Globus pallidus (tissue), 1 donor: ENCODE data around the gene CPNE6.
"Not testable (repeated sequence)": the region's sequence is repeated elsewhere in the genome, so short reads cannot be mapped to it uniquely, and the experiment has no call there.

ENCODE experiments used
- DNase-seq: peaks from one replicate; pipeline ENCODE4 v3.0.0-alpha.2; 2015; ENCODE audit warnings: low spot score

Gene CPNE6

DNA sequence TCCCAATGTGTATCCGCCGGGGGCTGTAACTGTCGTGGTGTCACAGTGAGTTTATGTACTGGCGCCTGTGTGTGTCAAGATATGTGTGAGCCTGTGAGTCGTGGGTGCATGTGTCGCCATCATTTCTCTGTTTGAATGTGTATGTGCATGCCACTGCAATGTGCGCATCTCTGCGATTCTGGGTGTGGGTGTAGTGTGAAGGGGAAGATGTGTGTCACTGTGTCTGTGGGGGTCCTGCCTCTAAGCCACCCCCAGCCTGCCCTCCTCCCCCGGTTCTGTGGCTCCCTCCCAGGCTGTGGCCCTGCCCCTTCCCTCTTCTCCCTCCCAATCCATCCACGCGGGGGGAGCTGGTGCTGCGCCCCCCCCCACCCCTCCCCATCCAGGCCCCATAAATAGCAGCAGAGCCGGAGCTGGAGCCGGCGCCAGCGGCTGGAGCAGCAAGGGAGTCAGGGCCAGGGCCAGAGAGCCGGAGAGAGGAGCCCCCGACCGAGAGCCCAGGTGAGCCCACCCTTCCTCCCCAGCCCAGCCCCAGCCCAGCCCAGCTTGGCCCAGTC lies at the start of gene CPNE6:
Gene CPNE6 (plus strand): TSS at position 419 of the 554 bp plus-strand sequence. CDS start 1,375 bp downstream, outside the sequence.
- no peak for DNase-seq

DNA sequence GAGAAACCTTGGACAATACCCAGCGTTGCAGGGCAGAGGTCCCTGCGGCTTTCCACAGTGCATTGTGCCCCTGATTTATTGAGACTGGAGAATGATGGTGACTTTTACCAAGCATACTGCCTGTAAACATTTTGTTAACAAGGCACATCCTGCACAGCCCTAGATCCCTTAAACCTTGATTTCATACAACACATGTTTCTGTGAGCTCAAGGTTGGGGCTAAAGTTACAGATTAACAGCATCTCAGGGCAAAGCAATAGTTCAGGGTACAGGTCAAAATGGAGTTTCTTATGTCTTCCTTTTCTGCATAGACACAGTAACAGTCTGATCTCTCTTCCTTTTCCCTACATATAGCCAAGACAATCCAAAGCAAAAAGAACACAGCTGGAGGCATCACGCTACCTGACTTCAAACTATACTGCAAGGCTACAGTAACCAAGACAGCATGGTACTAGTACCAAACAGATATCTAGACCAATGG lies 46.4 kb upstream of the CPNE6 start:
- DNase-seq = not testable (repeated sequence)

DNA sequence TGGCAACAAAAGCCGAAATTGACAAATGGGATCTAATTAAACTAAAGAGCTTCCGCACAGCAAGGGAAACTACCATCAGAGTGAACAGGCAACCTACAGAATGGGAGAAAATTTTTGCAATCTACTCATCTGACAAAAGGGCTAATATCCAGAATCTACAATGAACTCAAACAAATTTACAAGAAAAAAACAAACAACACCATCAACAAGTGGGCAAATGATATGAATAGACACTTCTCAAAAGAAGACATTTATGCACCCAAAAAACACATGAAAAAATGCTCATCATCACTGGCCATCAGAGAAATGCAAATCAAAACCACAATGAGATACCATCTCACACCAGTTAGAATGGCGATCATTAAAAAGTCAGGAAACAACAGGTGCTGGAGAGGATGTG lies 41.7 kb upstream of the CPNE6 start:
- DNase-seq = not testable (repeated sequence)

DNA sequence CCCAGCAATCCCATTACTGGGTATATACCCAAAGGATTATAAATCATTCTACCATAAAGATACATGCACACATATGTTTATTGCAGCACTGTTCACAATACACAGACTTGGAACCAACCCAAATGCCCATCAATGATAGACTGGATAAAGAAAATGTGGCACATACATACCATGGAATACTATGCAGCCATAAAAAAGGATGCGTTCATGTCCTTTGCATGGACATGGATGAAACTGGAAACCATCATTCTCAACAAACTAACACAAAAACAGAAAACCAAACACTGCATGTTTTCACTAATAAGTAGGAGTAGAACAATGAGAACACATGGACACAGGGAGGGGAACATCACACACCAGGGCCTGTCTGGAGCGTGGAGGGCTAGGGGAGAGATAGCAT lies 40.0 kb upstream of the CPNE6 start:
- not testable (repeated sequence) for DNase-seq

DNA sequence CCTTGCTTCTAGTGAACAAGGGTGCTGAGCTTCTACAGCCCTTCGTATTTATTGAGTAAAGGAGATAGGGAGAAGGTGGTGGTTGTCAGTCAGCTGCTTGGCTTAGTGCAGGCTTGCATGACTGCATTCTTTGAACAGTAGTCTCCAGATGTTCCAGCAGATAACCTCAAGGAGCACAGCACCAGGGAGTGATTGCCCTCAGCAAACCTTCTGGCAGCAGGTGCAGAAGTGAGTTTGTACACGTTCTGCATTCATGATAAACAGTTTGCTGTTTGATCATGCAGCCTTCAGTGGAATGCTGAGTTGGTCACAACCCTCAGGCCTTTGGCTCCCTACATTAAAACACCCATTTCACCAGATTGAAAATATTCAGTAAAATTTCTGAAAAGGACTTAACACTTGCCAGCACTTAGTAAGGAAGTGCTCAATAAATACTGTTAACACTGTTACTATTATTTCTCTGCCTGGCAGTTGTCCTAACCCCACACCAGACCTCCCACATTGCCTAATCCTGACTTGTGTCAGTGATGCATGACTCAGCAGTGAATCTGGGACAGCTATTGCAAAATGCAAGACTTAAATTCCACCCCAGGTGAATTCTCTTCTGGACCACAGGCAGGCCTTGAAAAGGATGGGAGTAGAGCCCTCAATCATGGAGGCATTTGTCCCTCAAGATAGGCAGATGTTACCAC lies 38.5 kb upstream of the CPNE6 start:
- no peak for DNase-seq

DNA sequence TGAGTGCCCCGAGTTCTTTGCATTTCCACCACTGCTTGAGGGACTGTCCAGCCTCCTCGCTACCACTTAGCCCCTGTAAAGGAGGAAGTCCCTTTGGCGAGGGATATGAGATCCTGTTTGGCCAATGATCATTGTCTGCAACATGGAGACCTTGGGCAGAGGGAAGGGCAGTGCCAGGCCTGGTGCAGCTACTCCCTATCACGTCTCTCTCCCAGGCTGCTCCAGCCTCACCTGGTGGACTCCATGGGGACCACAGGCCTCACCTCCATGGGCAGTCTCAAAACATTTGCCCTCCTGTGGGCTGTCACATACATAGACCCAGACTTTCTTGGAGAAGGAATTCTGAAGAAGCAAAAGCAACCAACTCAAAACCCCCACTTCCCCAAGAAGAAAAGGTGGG lies 35.6 kb upstream of the CPNE6 start:
- DNase-seq = not testable (repeated sequence)

DNA sequence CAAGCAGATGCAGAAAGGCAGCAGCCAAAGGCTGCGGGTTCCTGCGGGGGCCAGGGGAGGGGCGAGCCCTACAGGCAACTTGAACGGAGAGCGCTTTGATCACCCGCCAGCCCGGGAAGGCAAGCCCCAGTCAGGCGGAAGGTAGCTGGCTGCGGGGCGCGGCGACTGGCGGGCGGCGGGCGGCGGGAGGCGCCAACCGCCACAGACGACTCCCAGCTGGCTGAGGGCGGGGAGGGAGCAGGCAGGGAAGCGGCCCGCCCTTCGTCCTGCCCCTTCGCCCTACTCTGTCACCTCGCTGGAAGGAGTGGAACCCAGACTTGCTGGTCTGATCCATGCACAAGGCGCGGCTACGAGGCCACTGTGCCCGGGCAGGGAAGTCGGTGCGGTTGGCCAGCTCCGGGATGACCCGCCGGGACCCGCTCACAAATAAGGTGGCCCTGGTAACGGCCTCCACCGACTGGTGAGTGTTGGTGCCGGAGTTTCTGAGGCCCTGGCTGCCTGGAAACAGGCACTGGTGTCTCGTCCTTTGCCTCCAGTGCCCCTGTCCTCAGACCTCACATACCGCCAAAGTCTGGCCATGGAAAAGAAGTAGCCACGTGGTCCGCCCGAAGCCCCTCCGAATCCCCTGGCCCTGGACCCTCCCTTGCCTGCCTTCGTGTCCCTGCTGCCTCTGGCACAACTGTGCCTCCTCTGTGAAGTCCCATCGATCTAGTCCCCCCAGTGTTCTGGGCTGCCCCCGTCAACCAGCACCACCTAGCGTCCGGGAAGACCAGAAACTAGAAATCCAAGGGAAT lies 35.0 kb upstream of the CPNE6 start:
- peak; percentile 74 for DNase-seq

DNA sequence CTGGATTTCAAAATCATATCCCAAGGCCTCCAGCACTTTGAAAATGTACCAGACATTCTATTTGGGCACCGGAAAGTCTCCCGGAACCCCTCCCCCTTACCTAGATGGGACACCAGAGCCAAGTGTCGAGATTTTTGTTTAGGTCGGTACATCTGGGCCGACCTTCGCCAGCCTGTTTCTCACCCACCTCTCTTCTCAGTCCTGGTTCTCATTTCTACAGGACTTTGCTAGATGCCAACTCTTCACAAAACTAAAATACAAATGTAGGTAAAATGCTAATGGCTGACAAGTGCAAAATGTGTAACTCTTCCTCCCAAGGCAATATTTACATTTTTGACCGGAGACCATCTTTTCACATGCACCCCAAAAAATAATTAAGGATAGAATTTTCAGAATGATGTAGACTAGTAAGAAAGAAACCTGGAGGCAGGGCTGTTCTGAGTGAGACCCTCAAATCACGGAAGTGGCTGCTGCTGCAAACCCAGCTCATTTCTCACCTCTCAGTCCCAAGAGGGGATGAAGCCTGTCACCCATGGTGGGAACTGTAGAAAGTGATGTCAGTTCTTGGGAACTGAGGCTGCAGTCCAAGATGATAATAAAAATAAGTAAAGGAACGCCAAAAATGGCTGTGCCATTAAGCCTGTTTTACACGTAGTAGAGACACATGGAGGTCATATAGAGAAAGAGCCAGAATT lies 34.3 kb upstream of the CPNE6 start:
- DNase-seq = not testable (repeated sequence)

DNA sequence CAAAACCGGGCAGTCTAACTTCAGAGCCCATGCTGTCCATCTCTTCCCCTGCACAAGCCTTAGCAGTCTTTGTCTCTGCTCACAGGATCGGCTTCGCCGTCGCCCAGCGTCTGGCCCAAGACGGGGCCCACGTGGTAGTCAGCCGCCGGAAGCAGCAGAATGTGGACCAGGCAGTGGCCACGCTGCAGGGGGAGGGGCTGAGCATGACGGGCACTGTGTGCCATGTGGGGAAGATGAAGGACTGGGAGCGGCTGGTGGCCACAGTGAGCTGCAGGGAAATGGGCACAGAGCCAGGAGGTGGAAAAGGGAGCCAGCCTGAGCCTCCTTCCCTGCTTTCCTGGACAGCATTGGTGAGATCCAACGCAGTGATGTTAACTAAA lies 33.7 kb upstream of the CPNE6 start:
- no peak for DNase-seq

DNA sequence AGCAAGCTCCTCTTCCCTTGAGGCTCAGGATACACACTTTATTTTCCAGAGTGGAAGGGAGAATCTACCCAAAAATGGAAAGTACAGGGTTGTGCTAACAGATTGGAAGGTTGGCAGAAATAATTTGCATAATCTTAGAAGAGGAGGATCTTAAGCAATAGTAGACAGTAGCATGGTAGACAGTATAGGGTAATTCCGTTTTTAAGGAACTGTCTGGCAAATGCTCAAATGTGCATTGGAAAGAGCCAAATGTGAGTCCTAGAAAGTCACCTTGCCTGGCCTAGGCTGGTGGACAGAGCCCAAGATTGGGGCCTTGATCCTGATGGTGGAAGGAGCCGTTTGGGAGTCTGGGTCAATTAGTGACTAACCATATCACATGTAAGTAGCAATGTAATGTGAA lies 32.7 kb upstream of the CPNE6 start:
- no peak for DNase-seq

DNA sequence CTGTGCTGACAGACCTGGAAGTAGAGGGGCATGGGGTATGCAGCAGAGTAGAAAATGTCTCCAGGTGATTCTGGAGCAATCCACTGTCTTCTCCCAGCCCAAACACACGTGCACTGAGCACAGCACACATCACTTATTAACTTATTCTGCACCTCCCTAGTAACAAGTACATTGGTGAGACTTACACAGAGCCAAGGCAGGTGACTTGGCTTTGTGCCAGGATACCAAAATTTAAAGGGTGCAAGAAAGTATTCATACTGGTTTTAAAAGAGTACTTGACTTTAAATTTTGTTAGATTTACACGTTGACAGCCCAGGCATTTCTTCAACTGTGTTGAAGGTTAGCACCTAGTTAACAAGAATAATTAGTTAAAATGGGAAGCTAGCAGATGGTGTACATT lies 30.7 kb upstream of the CPNE6 start:
- no peak for DNase-seq

DNA sequence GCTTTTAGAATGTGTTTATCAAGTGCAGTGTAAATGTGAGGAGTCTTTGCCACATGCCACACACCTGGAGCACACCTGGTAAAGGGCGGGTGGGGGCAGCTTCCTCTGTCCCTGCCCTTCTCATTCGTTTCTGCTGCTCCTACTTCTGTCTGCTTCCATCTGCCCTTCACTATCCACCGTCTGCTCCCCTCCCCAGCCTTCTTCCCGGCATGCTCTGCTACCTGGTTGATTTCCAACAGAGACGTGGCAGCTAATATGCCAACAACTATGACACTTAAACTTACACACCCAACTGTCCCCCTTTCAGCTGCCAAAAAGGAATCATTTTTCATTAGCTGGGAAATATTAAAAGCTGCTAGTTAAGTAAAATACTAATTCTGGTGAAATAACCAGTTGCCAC lies 28.6 kb upstream of the CPNE6 start:
- no peak for DNase-seq

DNA sequence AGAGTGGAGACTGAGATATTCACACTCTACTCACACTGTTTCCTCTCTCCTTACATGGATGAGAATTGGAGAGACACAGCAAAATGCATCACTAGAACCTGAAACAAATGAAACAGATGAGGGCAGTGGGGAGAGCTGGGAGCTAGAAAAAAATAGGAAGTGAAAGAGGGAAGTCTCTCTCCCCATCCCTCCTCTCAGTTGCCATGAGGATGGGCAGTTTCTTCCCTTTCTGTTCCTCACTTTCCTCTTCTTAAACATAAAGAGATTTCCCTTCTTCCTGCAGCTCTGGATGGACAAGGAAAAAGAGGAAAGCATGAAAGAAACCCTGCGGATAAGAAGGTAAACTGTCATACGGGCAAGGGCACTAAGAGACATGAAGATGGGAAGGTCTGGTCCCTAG lies 22.4 kb upstream of the CPNE6 start:
- not testable (repeated sequence) for DNase-seq

DNA sequence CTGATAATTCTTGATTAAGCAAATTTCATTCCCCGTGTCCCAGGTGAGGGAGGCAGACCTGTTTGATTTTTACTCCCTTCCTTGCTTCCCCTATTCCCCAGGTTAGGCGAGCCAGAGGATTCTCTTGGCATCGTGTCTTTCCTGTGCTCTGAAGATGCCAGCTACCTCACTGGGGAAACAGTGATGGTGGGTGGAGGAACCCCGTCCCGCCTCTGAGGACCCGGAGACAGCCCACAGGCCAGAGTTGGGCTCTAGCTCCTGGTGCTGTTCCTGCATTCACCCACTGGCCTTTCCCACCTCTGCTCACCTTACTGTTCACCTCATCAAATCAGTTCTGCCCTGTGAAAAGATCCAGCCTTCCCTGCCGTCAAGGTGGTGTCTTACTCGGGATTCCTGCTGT lies 20.6 kb upstream of the CPNE6 start:
- not testable (repeated sequence) for DNase-seq

DNA sequence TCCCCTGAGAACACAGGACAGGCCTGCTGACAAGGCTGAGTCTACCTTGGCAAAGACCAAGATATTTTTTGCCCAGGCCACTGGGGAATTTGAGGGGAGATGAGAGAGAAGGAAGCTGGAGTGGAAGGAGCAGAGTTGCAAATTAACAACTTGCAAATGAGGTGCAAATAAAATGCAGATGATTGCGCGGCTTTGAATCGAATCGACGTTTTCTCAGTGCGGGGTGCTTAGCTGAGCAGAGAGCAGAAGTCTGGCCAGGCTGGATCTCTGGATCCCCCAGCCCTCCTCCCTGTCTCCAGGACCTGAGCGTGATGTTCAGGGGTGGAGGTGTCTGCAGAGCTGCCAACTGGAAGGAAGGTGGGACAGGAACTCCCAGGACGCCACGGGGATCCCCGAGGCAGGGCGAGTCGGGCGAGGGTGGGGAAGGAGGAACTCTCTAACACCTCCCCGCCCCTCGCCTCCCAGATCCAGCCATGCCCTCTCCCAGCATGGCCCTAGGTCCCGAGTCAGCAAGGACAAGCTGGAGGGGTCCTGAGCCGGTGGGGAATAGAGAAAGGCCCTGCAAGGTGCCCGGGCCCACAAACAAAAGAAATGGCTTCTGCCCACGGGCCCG lies 20.1 kb upstream of the CPNE6 start:
- DNase-seq = no peak

DNA sequence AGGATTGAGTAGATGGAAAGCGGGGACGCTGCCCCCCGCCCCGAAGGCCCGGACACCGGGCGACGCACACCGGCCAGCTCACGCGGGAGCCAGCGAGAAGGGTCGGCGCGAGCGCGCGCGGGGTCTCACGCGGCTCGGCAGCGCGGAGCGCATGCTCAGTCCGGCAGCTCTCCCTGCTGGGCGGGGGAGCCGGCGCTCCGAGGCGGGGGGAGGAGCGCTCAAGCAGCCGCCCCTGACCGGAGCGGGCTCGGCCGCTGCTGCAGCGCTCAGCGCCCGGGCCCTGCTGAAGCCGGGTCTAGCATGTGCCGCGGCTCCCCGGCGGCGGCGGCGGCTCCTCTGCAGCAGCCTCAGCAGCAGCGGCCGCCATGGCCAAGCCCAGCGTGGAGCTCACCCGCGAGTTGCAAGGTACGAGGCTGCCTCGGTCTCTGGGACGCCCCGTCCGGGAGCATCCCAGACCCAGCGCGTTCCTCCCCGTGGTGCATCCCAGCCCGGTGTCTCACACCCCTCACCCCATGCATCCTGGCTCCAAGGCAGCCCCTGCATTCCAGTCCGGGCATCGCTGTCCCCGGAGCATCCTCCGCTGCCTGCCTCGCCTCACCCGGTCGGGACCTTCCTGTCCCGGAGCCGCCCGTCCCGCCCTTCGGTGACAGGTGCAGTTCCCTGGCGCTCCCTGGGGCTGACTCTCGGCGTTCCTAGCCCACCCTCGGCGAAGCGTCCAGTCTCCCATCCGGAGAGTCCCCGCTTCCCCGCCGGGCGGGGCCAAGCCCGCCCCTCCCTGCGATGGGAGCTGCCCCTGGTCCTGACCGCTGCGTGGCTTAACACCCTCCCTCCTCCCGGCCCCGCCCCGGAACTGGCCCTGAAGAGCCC lies 19.3 kb upstream of the CPNE6 start, which contains the start of gene CARMIL3:
Gene CARMIL3 (plus strand): TSS at position 221 of the 867 bp plus-strand sequence. CDS start 145 bp downstream, at position 366.
- peak; percentile 79 for DNase-seq

DNA sequence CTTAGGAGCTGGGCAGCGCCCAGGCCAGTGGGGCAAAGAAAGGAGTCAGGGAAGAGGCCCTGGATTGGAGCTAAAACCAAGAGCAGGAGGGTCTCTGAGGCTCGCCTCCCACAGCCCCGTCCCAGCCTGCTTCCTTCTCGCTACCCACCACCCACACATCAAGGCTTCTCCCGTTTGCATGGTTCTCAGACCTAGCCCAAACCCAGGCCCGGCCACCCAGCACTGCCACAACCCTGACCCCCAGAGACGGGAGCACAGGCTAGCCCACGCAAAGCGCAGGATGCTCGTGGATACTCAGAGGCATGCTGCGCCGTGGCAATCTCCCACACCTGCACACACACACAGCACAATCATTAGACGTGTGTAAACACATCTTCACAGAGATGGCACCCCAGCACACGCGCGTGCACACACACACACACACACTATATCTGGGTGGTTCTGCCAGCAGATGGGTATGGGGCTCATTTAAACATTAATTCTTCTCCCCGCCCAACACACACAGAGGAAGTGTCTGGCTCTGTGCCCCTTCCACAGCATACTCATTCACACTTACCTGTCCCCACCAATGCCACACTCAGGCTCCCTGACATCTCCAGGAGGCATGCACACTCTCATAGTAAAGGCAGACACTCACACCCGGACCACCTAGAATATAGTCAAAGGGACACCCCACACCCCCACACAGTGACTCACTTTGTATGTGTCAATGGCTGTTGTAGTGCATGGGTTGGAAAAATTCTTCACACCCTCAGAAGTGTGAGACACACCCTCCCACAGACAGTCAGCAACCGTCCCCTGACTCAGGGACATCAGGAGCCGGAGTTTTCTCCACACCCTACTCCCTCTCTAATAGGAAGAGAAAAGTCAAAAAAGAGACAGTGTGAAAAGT lies 18.5 kb upstream of the CPNE6 start:
- DNase-seq = no peak

DNA sequence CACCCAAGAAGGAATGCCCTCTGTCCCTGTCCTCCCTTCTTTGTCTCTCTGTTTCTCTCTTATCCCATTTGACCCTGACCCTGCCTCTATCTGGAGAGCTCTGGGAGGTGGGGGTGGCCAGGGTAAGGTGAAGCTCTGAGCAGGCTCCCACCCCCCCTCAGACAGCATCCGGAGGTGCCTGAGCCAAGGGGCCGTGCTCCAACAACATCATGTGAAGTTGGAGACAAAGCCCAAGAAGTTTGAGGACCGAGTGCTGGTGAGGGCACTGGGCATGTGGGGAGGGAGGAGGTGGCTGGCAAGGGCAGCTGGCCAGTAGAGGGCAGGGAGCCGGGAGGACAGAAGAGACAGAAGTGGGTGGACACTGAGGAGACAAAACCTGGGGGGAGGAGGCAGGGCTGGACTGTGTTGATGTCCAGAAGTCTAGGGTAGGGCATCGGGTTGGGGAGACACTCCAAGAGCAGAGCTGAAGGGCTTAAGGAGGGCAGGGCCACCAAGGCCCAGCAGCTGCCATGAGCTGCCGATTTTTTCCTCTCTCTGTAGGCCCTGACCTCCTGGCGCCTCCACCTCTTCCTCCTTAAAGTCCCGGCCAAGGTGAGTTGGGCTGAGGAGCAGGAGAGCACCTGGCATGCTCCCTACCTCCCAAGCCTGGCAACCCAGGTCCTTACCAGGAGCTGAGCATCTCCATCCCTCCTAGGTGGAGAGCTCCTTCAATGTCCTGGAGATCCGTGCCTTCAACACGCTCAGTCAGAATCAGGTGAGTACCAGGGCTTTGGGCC lies 17.6 kb upstream of the CPNE6 start:
- DNase-seq = no peak

DNA sequence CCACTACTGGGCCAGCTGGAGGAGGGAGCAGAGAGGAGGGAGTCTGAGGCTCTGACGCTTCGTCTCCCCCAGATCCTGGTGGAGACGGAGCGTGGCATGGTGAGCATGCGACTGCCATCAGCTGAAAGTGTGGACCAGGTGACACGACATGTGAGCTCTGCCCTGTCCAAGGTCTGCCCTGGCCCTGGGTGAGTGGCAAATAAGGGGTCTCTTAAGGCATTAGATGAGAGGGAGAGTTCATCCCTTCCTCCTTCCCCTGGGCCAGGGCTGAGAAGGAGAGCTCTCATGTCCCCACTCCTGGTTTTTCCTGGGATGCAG lies 17.1 kb upstream of the CPNE6 start:
- no peak for DNase-seq
